GM13977 (cell line): ENCODE measurements around the gene COMT.

ENCODE experiments used
- DNase-seq: peaks from one replicate; pipeline ENCODE4 v3.0.0; 2012; ENCODE audit warnings: low spot score
- in situ Hi-C: fragments of 300-500 bp; cut with MboI; formaldehyde crosslinking; loops from one replicate; pipeline ENCODE4 v1.12.0; 2022; ENCODE audit warnings: low sequenced_read_pairs, low pct_unique_long_range_greater_than_20kb, mixed read lengths, inconsistent platforms; ENCODE audit not compliant: unreplicated experiment
- TF ChIP-seq, protein P1 (sequence below): IDR thresholded peaks from 2 replicates; pipeline ENCODE4 v1.5.1; 2012; ENCODE audit warnings: mild to moderate bottlenecking, control low read depth; ENCODE audit not compliant: insufficient read depth; ENCODE audit errors: extremely low read depth, missing control alignments

The COMT gene

DNA sequence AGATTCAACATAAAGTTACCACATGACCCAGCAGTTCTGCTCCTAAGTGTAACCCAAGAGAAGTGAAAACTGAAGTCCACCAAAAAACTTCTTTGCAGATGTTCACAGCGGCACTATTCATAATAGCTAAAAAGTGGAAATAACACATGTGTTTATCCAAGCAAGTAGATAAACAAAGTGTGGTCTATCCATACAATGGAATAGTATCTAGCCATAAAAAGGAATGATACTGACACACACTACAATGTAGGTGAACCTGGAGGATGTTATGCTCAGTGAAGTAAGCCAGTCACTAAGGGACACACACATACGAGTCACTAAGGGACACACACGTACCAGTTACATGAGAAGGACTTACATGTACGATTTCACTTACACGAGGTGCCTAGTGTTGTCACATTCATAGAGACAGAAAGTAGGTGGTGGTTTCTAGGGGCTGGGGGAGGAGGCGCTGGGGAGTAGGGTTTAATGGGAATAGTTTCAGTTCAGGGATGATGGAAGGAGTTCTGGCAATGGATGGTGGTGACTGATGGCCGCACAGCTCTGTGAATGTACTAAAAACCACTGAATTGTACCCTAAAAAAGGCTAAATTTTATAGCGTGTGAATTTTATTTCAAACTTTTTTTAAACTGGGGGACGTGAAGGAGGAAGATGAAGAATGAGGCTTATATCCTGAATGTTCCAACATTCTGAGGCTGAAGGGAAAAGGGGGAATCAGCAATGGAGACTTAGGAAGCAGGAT, 27.2 kb upstream of the COMT start:
- TF ChIP-seq, protein P1, sequence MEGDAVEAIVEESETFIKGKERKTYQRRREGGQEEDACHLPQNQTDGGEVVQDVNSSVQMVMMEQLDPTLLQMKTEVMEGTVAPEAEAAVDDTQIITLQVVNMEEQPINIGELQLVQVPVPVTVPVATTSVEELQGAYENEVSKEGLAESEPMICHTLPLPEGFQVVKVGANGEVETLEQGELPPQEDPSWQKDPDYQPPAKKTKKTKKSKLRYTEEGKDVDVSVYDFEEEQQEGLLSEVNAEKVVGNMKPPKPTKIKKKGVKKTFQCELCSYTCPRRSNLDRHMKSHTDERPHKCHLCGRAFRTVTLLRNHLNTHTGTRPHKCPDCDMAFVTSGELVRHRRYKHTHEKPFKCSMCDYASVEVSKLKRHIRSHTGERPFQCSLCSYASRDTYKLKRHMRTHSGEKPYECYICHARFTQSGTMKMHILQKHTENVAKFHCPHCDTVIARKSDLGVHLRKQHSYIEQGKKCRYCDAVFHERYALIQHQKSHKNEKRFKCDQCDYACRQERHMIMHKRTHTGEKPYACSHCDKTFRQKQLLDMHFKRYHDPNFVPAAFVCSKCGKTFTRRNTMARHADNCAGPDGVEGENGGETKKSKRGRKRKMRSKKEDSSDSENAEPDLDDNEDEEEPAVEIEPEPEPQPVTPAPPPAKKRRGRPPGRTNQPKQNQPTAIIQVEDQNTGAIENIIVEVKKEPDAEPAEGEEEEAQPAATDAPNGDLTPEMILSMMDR = no peak
- no peak for DNase-seq
- in situ Hi-C loops = no loop called here

DNA sequence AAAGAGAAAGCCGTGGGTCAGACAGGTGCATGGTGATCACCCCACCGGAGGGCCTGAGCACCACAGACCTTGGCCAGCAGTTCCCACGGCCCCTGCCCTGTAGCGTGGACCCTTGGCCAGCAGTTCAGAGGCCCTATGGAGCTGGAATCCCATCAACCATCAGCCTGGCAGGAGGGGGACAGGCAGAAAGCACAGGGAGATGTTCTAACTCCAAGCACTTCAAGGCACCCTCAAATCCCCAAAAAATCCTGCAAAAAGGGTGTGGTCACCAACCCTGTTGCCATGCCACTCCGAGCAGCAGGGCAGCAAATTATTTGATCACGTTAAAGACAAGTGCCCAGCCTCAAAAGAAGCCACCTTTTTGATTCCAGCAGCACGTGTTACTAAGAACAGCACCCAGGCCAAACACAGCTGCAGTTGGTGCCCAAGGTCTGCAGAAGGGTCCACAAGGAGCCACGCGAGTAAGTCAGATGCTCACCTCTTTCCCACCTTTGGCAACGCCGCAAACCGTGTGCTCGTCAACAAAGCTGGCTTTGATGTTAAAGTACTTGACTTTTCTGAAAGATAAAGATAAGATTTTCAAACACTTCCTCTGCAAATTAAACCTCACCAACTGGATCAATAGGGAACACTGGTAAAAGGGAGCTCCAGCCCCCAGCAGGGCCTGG, 26.2 kb upstream of the COMT start:
- DNase-seq = no peak
- in situ Hi-C loops = no loop called here
- TF ChIP-seq, protein P1 = no peak

DNA sequence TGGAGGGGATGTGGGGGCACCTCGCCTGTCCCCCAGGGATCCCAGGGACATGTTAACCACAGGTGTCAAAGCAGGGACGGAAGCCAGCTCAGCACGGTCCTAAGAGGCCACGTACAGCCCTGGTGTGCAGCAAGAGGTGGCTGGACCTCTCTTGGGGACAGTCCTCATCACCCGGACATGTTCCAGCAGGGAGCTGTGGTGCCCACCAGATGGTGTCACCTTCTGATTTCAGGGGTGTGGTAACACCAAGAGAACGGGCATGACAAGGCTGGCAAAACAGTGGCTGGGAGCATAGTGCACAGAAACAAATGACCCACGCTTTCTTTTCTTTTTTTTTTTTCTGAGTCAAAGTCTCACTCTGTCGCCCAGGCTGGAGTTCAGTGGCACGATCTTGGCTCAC, 25.6 kb upstream of the COMT start:
- TF ChIP-seq, protein P1 = no peak
- in situ Hi-C loops = no loop called here
- no peak for DNase-seq

DNA sequence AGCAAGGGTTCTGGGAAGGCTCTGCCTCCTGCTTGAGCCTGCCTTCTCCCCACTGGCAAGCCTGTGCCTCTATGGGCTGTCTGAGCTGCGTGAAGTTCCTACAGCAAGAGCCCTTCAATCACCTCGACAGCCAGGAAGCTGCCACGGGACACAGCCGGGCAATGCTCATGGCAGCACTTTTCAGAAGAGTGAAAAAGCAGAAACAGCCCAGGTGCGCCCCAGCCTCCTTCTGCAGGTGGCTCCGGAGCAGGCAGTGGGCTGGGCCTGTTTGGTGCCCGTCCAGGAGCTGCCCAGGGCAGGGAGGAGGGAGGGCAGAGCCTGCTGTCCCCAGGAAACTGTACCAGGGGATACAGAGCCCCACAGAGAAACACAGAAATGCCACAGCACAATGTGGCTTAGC, 24.6 kb upstream of the COMT start:
- no peak for DNase-seq
- TF ChIP-seq, protein P1 = no peak
- in situ Hi-C loops = no loop called here

DNA sequence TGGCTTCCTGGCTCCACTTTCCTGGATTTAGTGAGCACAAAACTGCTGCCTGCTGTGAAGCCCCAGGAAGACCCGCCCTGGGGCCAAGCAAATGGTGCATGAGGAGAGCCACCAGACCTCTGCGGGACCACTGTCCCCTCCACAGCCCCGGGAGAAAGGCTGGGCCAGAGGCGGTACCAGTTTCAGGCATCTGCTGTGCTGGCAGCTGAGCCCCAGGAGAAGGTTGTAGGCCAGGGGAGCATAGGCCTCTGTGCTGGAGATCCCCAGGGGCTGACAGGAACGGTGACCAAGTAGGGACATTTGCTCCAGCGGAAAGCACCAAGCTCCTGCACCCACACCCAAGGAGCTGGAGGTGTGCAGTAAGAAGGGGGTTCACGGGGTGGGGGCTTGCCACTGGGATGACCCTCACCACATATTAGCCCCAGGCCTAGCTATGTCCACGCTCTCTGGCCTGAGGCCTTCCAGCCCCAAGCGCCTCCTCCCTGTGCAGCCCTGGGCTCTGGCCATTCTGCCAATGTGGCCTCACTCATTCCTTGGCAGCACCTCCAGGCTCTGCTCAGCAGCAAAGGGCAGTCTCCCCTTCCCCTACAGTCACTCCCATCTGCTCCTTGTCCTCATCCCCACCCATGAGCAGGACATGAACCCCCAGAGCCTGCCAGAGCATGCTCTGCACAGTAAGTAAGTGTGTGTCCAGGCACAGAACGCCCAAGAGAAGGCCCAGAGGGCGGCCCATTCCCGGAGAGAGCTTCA, 24.0 kb upstream of the COMT start:
- DNase-seq = no peak
- in situ Hi-C loops = no loop called here
- TF ChIP-seq, protein P1 = no peak

DNA sequence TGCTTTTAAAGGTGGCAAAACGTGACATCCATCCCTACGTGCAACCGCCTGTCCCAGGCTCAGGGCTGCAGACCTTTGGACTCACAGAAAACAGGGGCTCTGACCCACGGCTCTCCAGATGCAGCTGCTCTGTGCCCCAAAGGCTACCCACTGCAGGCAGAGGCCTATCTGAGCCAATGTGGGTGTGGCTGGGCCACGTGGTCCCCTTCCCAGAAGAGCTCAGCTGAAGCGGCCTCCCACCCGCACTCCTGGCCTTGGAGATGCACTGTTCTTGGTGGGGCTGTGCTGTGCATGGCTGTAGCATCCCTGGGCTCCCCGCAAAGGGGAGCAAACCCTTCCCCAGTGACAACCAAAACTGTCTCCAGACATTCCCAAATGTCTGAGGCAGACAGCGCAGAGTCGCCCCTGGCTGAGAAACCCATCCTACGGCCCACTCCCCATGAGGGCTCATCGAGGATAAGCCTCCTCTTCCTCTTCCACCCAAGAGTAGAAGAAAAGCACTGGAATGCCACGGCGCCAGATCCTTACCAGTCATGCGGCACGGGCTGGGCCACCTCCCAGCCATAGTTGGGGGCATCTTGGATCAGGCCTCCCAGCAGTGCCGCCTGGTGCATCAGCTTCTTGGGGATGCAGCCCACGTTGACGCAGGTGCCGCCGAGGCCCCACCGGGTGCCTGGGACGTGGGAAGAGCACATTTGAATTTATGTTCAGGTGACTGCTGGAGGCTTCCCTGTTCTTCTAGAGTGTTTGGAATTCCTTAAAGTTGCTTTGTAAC, 23.1 kb upstream of the COMT start:
- in situ Hi-C loops = no loop called here
- DNase-seq = no peak
- TF ChIP-seq, protein P1 = no peak
